Ovary (tissue), 9 donors: Measurements from ENCODE around the gene SAMD10. TPM values are rescaled to one million over a fixed set of nuclear protein-coding genes. Genes with fewer than 3 reads are reported as not detected.

Experiments
- DNase-seq, 5 donors: peaks; one replicate each; pipeline ENCODE4 v3.0.0-alpha.2; 2019 to 2020
- H3K27ac ChIP-seq, 2 donors: fragments of 200-600 bp; one replicate each; pipeline versions ENCODE4 v1.5.1 to v1.8.0; 2019 to 2022
- H3K27me3 ChIP-seq: fragments of 200-600 bp; one replicate; pipeline ENCODE4 v1.8.0; 2022
- H3K36me3 ChIP-seq: fragments of 200-600 bp; sonication (generic); one replicate; pipeline ENCODE4 v1.5.1; 2019
- H3K4me1 ChIP-seq: one replicate; pipeline ENCODE4 v1.8.1; 2013; ENCODE audit warnings: mild to moderate bottlenecking, moderate library complexity; ENCODE audit not compliant: insufficient read depth
- H3K4me3 ChIP-seq: fragments of 200-600 bp; sonication (generic); one replicate; pipeline ENCODE4 v1.5.1; 2017
- H3K9me3 ChIP-seq, 2 donors: fragments of 200-600 bp in 1 of 2; sonication (generic) in 1 of 2; one replicate each; pipeline versions ENCODE4 v1.5.1 to v1.8.1; 2013 to 2019; ENCODE audit warnings: mild to moderate bottlenecking in 1 of 2, moderate library complexity in 1 of 2
- EP300 ChIP-seq: sonication (generic); formaldehyde crosslinking; IDR thresholded peaks from one replicate; pipeline ENCODE4 v1.6.1; 2017; ENCODE audit warnings: antibody characterized with exemption
- POLR2A ChIP-seq: fragments of 450-650 bp; IDR thresholded peaks from one replicate; pipeline ENCODE4 v1.6.1; 2017; ENCODE audit warnings: antibody characterized with exemption, mild to moderate bottlenecking, moderate library complexity
- WGBS, 3 donors: extraction: QIAGEN DNeasy Blood & Tissue Kit in 1 of 3; methylation state at CpG; one replicate each; pipeline versions ENCODE4 v1.1.5 to v1.1.7; 2013 to 2017; 5-methylcytosine and 5-hydroxymethylcytosine counted together
- intact Hi-C, 4 donors: fragments of 100-400 bp; cut with DNase I; formaldehyde crosslinking; loops; one replicate each; pipeline versions ENCODE4 v1.11.0 to v1.15.1; 2022 to 2023
- polyA plus RNA-seq, 2 donors: library from polyadenylated mRNA; stranded (reverse); fragments of 200-250 nt in 1 of 2; fragments of 350-450 nt in 1 of 2; fragmentation: Illumina TruSeq in 1 of 2; extraction: RNeasy Lipid Tissue Mini Kit (QIAGEN cat#74804) in 1 of 2; gene quantifications; one replicate each; pipeline ENCODE4 v1.2.3, GENCODE V29; 2013 to 2014
- total RNA-seq, 7 donors: library from RNA; depleted of rRNA in 2 of 7; stranded (reverse); fragments of >200 nt in 2 of 7; fragmentation: NEBNext Ultra II Directional in 3 of 7; extraction: Animal tissue kit (Norgen Biotek cat#: 25700) in 3 of 7; gene quantifications; one replicate each; pipeline versions ENCODE4 v1.1.0 to v1.2.4, GENCODE V29; 2016 to 2023
- TF ChIP-seq, protein P1 (sequence below), 3 donors: fragments of 450-650 bp in 2 of 3; fragments of 200-600 bp in 1 of 3; IDR thresholded peaks; one replicate each; pipeline versions ENCODE4 v1.5.1 to v1.8.0; 2016 to 2022; ENCODE audit warnings: antibody characterized with exemption in 3 of 3, mild to moderate bottlenecking in 1 of 3
- donor health status: DM: no; HTN: no; CAD: no; lungs with moderate emphysema.
- donor health status: DM: no; HTN: no; CAD: no.
- donor health status: Bipolar disorder and iron deficiency.
- donor health status: DM: yes; HTN: yes; CAD: no.
- donor health status: DM: no; HTN: no; CAD: no.
- donor health status: DM: yes; HTN: yes; CAD: no.

Gene SAMD10
- total and polyA plus RNA-seq, 9 donors = 0.20 to 3.1 (median 0.50) TPM

DNA sequence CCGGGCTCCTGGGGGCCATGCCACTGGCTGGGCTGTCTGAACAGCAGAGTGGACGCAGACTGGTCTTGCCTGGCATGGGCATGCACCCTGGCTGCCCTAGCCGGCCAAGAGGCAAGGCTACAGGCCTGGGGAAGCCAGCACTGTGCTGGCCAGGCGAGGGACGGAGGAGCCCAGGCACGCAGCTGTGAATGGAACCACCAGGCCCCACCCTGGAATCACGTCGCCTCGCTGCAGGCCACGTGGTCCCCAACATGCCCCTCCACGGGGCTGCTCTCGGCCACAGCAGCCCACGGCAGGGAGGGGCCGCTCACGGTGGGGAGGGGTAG lies 27.3 kb downstream of the SAMD10 start:
- H3K9me3 ChIP-seq = no peaks in the 10 kb centered on the region
- no peak overlapping the region for H3K4me3 ChIP-seq
- peak overlapping the region; percentile 70 to 89 for H3K27ac ChIP-seq
- whole genome bisulfite sequencing, 3 donors = 59 to 78% (median 75%) methylated on average over 8 to 15 of the region's 15 CpGs
- TF ChIP-seq, protein P1, sequence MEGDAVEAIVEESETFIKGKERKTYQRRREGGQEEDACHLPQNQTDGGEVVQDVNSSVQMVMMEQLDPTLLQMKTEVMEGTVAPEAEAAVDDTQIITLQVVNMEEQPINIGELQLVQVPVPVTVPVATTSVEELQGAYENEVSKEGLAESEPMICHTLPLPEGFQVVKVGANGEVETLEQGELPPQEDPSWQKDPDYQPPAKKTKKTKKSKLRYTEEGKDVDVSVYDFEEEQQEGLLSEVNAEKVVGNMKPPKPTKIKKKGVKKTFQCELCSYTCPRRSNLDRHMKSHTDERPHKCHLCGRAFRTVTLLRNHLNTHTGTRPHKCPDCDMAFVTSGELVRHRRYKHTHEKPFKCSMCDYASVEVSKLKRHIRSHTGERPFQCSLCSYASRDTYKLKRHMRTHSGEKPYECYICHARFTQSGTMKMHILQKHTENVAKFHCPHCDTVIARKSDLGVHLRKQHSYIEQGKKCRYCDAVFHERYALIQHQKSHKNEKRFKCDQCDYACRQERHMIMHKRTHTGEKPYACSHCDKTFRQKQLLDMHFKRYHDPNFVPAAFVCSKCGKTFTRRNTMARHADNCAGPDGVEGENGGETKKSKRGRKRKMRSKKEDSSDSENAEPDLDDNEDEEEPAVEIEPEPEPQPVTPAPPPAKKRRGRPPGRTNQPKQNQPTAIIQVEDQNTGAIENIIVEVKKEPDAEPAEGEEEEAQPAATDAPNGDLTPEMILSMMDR (IDR thresholded peaks at IDR 0.05) = no peak
- TF ChIP-seq EP300 (no peak), POLR2A (no peak)
- intact Hi-C loops = no loop called here
- DNase-seq = peak in 1 of 5 donors; percentile 36
- no peaks in the 10 kb centered on the region for H3K36me3 ChIP-seq
- H3K27me3 ChIP-seq = no peaks in the 10 kb centered on the region
- peaks cover 40% of the 10 kb centered on the region for H3K4me1 ChIP-seq

DNA sequence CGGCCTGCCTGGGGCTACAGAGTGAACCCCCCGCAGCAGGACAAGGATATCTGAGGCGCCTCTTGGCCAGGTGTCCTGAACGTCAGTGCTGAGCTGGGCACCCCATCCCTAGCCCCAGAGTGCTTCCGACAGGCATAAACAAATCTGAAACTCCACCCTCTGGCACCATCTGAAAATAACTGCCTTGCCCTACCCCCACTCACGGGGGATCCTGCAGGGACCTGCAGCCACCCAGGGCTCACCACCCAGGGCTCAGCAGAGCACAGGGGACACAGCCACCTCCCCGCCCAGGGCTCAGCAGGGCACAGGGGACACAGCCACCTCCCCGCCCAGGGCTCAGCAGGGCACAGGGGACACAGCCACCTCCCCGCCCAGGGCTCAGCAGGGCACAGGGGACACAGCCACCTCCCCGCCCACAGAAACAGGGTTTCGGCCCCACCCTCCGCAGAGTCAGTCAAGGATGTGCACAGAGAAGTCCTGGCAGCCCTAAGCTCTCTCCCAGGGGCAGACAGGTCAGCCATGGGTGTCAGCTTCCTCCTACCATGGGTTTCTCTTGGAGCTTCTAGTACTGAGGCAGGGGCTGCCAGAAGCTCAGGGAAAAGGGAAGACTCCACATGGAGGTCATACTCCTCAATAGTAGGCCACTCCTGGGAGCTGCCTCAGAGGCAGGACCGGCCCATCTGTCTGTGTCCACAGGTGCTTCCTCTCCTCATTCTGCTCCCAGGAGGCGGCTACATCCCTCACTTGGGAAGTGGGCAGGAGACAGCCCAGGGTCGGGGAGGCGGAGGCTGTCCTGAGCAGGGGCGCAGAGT lies 27.8 kb downstream of the SAMD10 start:
- no peaks in the 10 kb centered on the region for H3K9me3 ChIP-seq
- H3K4me3 ChIP-seq = no peak overlapping the region

DNA sequence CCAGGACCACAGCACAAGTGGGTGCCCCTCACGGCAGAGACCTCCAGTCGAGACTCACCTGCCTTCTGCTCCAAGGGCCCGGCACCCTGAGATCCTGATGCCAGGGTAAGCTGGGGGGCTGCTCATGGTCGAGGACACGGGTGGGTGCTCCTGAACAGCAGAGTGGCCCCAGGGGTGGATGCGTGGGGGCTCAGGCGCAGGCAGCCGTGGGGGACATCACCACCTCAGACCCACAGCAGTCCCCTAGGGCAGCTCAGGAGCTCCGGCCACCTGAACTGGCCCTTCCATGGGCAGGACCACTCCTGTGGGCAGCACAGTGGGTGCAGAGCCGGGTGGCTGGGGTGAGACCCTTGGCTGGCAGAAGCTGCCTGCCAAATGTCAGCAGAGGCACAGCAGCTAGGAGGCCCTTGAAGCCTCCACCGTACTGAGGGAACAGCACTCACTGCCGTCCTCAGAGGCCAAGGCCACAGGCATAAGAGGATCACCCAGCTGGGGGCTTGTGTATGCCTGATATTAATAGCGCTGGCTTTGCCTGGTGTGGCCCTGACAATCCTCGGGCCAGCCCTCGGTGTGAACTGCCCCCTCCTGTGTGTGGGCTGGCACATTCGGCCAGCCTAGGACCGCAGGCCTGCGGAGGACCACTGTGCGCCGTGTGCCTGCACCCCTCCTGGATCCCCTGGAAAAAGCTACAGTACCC lies 28.6 kb downstream of the SAMD10 start:
- intact Hi-C loops = no loop called here
- H3K4me3 ChIP-seq = no peak overlapping the region
- no peaks in the 10 kb centered on the region for H3K27me3 ChIP-seq
- TF ChIP-seq, protein P1 (IDR thresholded peaks at IDR 0.05) = no peak
- TF ChIP-seq POLR2A (no peak), EP300 (no peak)
- peak in 2 of 5 donors; percentile 56 to 58 for DNase-seq
- H3K36me3 ChIP-seq = no peaks in the 10 kb centered on the region
- peak overlapping the region; percentile 70 to 89 for H3K27ac ChIP-seq
- H3K4me1 ChIP-seq = peaks cover 40% of the 10 kb centered on the region
- 35 to 39% (median 37%) methylated on average over 13 to 20 of the region's 20 CpGs for WGBS, 3 donors
- no peaks in the 10 kb centered on the region for H3K9me3 ChIP-seq

More for the DNA sequence above, 27.8 kb downstream of the SAMD10 start:
- Histone ChIP-seq H3K27me3 (no peaks in the 10 kb centered on the region), H3K27ac (peak overlapping the region; percentile 70 to 89), H3K36me3 (no peaks in the 10 kb centered on the region), H3K4me1 (peaks cover 40% of the 10 kb centered on the region)
- 54 to 65% (median 55%) methylated on average over 16 to 17 of the region's 17 CpGs for WGBS, 3 donors
- intact Hi-C loops = no loop called here
- DNase-seq = peak in 2 of 5 donors; percentile 25 to 56
- TF ChIP-seq POLR2A = no peak
- TF ChIP-seq, protein P1 (IDR thresholded peaks at IDR 0.05) = no peak
- TF ChIP-seq EP300 = no peak

DNA sequence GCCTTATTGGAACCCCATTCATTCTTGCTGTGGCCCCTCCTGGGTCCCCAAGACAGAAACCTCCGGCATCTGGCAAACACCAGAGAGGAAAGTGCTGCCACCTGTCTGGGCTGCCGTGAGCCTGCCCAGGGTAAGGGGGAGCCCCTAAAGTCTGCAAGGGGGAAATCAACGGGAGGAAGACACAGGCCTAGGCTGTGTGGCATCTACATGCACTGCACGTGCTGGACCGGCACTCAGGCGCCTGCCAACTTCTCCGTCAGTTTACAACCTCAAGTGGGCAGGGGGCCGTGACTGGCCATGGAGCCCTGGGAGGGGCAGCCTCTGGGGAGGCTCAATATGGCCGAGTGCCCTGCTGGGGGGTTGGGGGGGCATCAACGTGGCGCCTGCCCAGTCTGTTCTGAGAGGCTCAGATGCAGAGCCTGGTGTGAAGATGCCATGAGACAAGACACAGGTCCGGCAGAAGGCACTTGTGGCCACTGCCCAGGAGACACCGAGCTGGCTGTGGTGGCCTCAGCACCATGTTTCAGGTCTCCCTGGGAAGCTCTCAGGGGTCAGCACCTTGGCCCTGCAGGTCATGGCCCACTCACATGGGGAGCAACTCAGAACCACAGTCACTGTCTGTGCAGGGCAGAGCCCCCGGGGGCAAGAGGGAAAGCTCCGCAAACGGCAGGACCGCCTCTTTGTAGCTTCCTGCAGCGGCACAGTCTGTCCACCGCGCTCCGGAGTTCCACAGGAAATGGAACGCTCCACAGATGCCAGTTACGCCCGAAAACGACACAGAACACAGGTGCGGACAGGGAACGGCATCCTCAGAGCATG lies 31.6 kb downstream of the SAMD10 start:
- peak overlapping the region in 1 of 2 donors; percentile 89 for H3K27ac ChIP-seq
- peak in 2 of 5 donors; percentile 59 to 65 for DNase-seq

More for the DNA sequence above, 31.6 kb downstream of the SAMD10 start:
- TF ChIP-seq, protein P1 (IDR thresholded peaks at IDR 0.05) = no peak
- TF ChIP-seq POLR2A = no peak
- TF ChIP-seq EP300 = no peak
- H3K4me1 ChIP-seq = peaks cover 25% of the 10 kb centered on the region
- no peaks in the 10 kb centered on the region for H3K36me3 ChIP-seq
- no peaks in the 10 kb centered on the region for H3K9me3 ChIP-seq
- WGBS, 3 donors = 29 to 38% (median 30%) methylated on average over 26 to 27 of the region's 27 CpGs
- no peak overlapping the region for H3K4me3 ChIP-seq
- intact Hi-C loops = no loop called here
- H3K27me3 ChIP-seq = no peaks in the 10 kb centered on the region
